HepG2 (cell line): ENCODE measurements around the gene ARHGAP31. TPM values are rescaled to one million over a fixed set of nuclear protein-coding genes. Genes with fewer than 3 reads are reported as not detected.

Experiments
- ATAC-seq: fragments of 200-7000 bp; cut with Tn5 transposase; 3 replicates; pipeline ENCODE4 v1.9.1; 2020; ENCODE audit warnings: mild to moderate bottlenecking, moderate library complexity
- BruUV-seq: library from RNA; stranded (reverse); fragments of 400-500 nt; replicated peaks from 2 replicates; lab custom pipeline; 2021; lab: Mats Ljungman, UMichigan
- CTCF ChIA-PET: fragments of 300-600 bp; formaldehyde crosslinking; extraction: SDS; loops from one replicate; lab custom pipeline; 2021; ENCODE audit warnings: low total read pairs, inconsistent platforms, low intra/inter-chr PET ratio; lab: Yijun Ruan, JAX
- POLR2A ChIA-PET: fragments of 350-600 bp; sonication (Branson Sonifier 250); formaldehyde crosslinking; loops from one replicate; lab custom pipeline; 2020; ENCODE audit warnings: antibody characterized with exemption, inconsistent platforms; lab: Yijun Ruan, JAX
- DNase-seq: peaks from one replicate; pipeline ENCODE4 v3.0.0-alpha.2; 2015; ENCODE audit warnings: low spot score
- FAIRE-seq: peaks from 3 replicates; lab custom pipeline; 2011; peaks lifted over from hg19 to GRCh38; lab: Jason Lieb, UNC
- H2AFZ ChIP-seq: one replicate; pipeline ENCODE4 v1.6.1; 2011; ENCODE audit warnings: low read length, inconsistent platforms
- H3K27ac ChIP-seq: fragments of 300-600 bp; 3 replicates; pipeline ENCODE4 v1.8.0; 2011; ENCODE audit warnings: mixed run types, mild to moderate bottlenecking, mixed read lengths, low read length, inconsistent platforms; ENCODE audit not compliant: insufficient read depth; ENCODE audit errors: extremely low read length
- H3K27me3 ChIP-seq, 2 experiments: fragments of 200-600 bp in 1 of 2; 2 replicates in 1 of 2; 3 replicates in 1 of 2; pipeline versions ENCODE4 v1.6.0 to v1.8.0; 2011; ENCODE audit warnings: low read length in 2 of 2, mild to moderate bottlenecking in 2 of 2, moderate library complexity in 2 of 2, inconsistent platforms in 1 of 2; ENCODE audit not compliant: insufficient read depth in 2 of 2, control insufficient read depth in 1 of 2
- H3K36me3 ChIP-seq, 2 experiments: fragments of 200-600 bp in 1 of 2; replicated peaks in 1 of 2; 2 replicates in 1 of 2; 3 replicates in 1 of 2; pipeline versions ENCODE4 v1.5.1 to v1.8.0; 2011; ENCODE audit warnings: low read length in 2 of 2, inconsistent platforms in 1 of 2; ENCODE audit not compliant: insufficient read depth in 2 of 2, control insufficient read depth in 1 of 2
- H3K4me1 ChIP-seq: 2 replicates; pipeline ENCODE4 v1.5.1; 2012; ENCODE audit warnings: low read length, inconsistent platforms; ENCODE audit not compliant: insufficient read depth
- H3K4me2 ChIP-seq: 2 replicates; pipeline ENCODE4 v1.6.0; 2011; ENCODE audit warnings: low read depth, low read length, inconsistent platforms
- H3K4me3 ChIP-seq, 3 experiments: fragments of 200-600 bp in 1 of 3; sonication (generic), shearing (Covaris generic) in 1 of 3; replicated peaks in 1 of 3; 2 replicates each; pipeline ENCODE4 v1.5.1; 2011 to 2016; ENCODE audit warnings: low read length in 3 of 3, inconsistent platforms in 2 of 3, low read depth in 2 of 3, mild to moderate bottlenecking in 2 of 3, control low read depth in 1 of 3, mixed read lengths in 1 of 3; ENCODE audit not compliant: insufficient read depth in 1 of 3
- H3K79me2 ChIP-seq: one replicate; pipeline ENCODE4 v1.6.1; 2011; ENCODE audit warnings: low read length, inconsistent platforms; ENCODE audit not compliant: insufficient read depth
- H3K9ac ChIP-seq: 2 replicates; pipeline ENCODE4 v1.6.0; 2011; ENCODE audit warnings: mild to moderate bottlenecking, low read depth, low read length, inconsistent platforms; ENCODE audit not compliant: insufficient read depth
- H3K9me3 ChIP-seq: 2 replicates; pipeline ENCODE4 v1.5.1; 2012; ENCODE audit warnings: mild to moderate bottlenecking, low read length
- H4K20me1 ChIP-seq: 2 replicates; pipeline ENCODE4 v1.6.0; 2011; ENCODE audit warnings: inconsistent platforms, mild to moderate bottlenecking, low read length, moderate library complexity; ENCODE audit not compliant: insufficient read depth
- MLLT10 ChIP-seq: sonication (generic); formaldehyde crosslinking; IDR thresholded peaks from 2 replicates; pipeline ENCODE4 v1.4.0; 2020; ENCODE audit warnings: missing genetic modification reagents
- PRMT3 ChIP-seq: sonication (generic); formaldehyde crosslinking; IDR thresholded peaks from 2 replicates; pipeline ENCODE4 v1.8.1; 2022; ENCODE audit warnings: low read depth, mild to moderate bottlenecking, moderate library complexity, missing genetic modification reagents, borderline replicate concordance
- WGBS: methylation state at CpG from one replicate; pipeline ENCODE4 v1.1.6; 2017; ENCODE audit warnings: low lambda C conversion rate; 5-methylcytosine and 5-hydroxymethylcytosine counted together
- in situ Hi-C: cut with HindIII; loops from 2 replicates; pipeline ENCODE4 v1.10.0; 2017; ENCODE audit warnings: low pct_unique_long_range_greater_than_20kb; ENCODE audit not compliant: extremely low pct_ligation_motif_present
- intact Hi-C: fragments of 100-400 bp; cut with micrococcal nuclease; formaldehyde crosslinking; loops from one replicate; pipeline ENCODE4 v1.10.0; 2022; ENCODE audit not compliant: unreplicated experiment
- polyA plus RNA-seq, 8 experiments: library from polyadenylated mRNA; depleted of rRNA in 3 of 8; stranded (reverse) in 7 of 8; unstranded in 1 of 8; fragments of >200 nt; fragmentation: Illumina TruSeq in 4 of 8; extraction: Trizol in 4 of 8; gene quantifications; 2 replicates each; pipeline versions ENCODE4 v1.2.1 to v1.2.3, GENCODE V29; 2011 to 2016; ENCODE audit warnings: low read depth in 4 of 8, missing spikeins in 1 of 8, mixed read lengths in 1 of 8; ENCODE audit not compliant: insufficient read depth in 1 of 8
- total RNA-seq, 5 experiments: library from RNA; depleted of rRNA; stranded (reverse); fragments of >200 nt; fragmentation: Illumina TruSeq; extraction: Trizol; gene quantifications; 2 replicates each; pipeline ENCODE4 v1.2.3, GENCODE V29; 2016; ENCODE audit warnings: low read depth in 1 of 5
- TF ChIP-seq, protein P1 (sequence below): sonication (generic); formaldehyde crosslinking; IDR thresholded peaks from 2 replicates; pipeline ENCODE4 v1.4.0; 2020; ENCODE audit warnings: mild to moderate bottlenecking, missing genetic modification reagents
- TF ChIP-seq, protein P2 (sequence below): sonication (generic); formaldehyde crosslinking; IDR thresholded peaks from 2 replicates; pipeline ENCODE4 v1.4.0; 2020; ENCODE audit warnings: missing genetic modification reagents, borderline replicate concordance

ARHGAP31 gene
- total and polyA plus RNA-seq, 2 of the 13 experiments (the other 11 are each of a cell fraction or from before 2014, with no cell fraction given), result not detected

DNA sequence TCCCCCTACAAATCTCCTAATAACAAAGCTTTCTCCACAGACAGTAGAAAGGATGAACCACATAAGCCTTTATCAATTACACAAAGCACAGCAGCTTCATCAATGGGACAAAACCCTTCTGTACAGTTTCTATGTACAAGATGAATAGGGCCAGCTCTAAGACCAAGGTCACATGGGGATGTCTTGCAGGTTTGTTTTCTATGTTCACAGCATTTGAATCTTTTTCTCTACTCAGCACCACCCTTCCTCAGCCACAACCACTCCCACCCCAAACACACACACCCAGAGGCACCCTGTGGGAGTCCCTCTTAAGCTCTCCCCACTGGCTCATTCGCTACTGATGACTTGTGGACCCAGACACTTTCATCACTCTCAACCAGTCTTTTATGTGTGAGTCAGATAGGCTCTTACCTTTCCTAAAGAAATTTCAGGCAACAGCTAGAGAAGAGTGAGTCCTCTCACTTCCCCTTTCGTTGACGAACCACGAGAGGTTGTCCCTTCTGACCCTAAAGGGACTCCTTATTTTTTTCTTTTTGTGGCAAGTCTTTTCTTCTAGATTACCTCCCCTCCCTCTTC, 57.9 kb downstream of the ARHGAP31 start:
- Histone ChIP-seq H3K36me3 (no peaks in the 10 kb centered on the region), H3K27ac (no peak overlapping the region), H3K4me3 (no peak overlapping the region), H2AFZ (no peak overlapping the region), H3K4me1 (no peaks in the 10 kb centered on the region), H3K9me3 (no peaks in the 10 kb centered on the region), H3K4me2 (no peak overlapping the region), H3K9ac (no peak overlapping the region), H3K79me2 (no peaks in the 10 kb centered on the region), H3K27me3 (no peaks in the 10 kb centered on the region; a peak in 1 of 5 replicates), H4K20me1 (no peaks in the 10 kb centered on the region)
- ChIA-PET POLR2A (no interaction called here), CTCF (no interaction called here)
- TF ChIP-seq, protein P1, sequence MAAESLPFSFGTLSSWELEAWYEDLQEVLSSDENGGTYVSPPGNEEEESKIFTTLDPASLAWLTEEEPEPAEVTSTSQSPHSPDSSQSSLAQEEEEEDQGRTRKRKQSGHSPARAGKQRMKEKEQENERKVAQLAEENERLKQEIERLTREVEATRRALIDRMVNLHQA (CRISPR knock-in tag), result no peak
- TF ChIP-seq, protein P2, sequence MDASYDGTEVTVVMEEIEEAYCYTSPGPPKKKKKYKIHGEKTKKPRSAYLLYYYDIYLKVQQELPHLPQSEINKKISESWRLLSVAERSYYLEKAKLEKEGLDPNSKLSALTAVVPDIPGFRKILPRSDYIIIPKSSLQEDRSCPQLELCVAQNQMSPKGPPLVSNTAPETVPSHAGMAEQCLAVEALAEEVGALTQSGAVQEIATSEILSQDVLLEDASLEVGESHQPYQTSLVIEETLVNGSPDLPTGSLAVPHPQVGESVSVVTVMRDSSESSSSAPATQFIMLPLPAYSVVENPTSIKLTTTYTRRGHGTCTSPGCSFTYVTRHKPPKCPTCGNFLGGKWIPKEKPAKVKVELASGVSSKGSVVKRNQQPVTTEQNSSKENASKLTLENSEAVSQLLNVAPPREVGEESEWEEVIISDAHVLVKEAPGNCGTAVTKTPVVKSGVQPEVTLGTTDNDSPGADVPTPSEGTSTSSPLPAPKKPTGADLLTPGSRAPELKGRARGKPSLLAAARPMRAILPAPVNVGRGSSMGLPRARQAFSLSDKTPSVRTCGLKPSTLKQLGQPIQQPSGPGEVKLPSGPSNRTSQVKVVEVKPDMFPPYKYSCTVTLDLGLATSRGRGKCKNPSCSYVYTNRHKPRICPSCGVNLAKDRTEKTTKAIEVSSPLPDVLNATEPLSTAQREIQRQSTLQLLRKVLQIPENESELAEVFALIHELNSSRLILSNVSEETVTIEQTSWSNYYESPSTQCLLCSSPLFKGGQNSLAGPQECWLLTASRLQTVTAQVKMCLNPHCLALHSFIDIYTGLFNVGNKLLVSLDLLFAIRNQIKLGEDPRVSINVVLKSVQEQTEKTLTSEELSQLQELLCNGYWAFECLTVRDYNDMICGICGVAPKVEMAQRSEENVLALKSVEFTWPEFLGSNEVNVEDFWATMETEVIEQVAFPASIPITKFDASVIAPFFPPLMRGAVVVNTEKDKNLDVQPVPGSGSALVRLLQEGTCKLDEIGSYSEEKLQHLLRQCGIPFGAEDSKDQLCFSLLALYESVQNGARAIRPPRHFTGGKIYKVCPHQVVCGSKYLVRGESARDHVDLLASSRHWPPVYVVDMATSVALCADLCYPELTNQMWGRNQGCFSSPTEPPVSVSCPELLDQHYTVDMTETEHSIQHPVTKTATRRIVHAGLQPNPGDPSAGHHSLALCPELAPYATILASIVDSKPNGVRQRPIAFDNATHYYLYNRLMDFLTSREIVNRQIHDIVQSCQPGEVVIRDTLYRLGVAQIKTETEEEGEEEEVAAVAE (CRISPR knock-in tag), result no peak
- TF ChIP-seq MLLT10 (CRISPR knock-in tag), result no peak
- no peak for TF ChIP-seq PRMT3 (CRISPR knock-in tag)
- no peak for DNase-seq
- ATAC-seq, result no peak
- intact Hi-C loops (no loop called here), in situ Hi-C loops (no loop called here)
- no TSS peak for BruUV-seq
- 44% methylated on average over 4 of the region's 4 CpGs for WGBS
- no peak for FAIRE-seq
